Measurements from ENCODE around the gene DUSP8. TPM values are rescaled to one million over a fixed set of nuclear protein-coding genes. Genes with fewer than 3 reads are reported as not detected.

DUSP8 gene
- total RNA-seq, 1 experiment from 2014 or later = 2.6 TPM

DNA sequence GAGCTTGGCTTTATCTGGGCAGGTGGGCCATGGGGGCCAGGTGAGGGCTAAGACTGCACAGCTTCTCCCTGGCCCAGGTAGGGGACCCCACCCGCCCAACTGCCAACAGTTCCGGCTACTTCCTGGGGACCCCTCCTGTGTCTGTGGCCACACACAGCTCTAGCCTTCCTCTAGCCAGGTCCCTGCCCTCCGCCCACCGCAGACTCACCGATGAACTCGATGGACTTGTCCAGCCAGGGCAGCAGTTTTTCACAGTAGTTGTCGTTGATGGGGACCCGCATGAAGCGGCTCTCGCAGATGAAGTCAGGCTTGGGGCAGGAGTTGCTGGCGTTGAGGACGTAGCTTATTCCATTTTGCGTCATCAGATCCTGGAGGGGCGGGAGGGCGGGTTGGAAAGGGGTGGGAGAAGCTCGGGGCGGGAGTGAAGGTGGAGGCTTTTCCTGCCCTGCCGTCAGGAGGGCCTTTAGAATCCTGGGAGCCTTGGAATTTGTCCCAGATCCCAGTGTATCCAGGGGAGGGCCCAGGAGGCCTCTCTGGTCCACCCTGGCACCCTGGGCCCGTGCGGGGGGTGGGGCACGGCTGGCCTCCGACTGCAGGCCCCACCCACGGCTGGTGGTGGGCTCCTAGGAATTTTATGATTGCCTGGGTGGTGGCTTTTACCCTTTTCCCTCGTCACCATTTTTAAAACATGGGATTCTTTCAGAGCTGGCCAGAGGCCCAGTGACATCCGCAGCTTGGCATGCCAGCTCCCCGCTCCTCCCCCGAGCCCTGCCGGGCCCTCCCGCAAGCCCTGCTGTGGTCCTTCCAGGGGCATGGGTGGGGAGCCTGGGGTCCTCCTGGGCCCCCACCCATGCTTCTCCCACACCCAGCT is 13.9 kb downstream of the DUSP8 start:
- POLR2A ChIA-PET (ENCODE audit: unreplicated experiment) = no interaction called here
- peak; percentile 46 to 59 for DNase-seq
- peak overlapping the region; percentile 73 for H3K4me2 ChIP-seq

DNA sequence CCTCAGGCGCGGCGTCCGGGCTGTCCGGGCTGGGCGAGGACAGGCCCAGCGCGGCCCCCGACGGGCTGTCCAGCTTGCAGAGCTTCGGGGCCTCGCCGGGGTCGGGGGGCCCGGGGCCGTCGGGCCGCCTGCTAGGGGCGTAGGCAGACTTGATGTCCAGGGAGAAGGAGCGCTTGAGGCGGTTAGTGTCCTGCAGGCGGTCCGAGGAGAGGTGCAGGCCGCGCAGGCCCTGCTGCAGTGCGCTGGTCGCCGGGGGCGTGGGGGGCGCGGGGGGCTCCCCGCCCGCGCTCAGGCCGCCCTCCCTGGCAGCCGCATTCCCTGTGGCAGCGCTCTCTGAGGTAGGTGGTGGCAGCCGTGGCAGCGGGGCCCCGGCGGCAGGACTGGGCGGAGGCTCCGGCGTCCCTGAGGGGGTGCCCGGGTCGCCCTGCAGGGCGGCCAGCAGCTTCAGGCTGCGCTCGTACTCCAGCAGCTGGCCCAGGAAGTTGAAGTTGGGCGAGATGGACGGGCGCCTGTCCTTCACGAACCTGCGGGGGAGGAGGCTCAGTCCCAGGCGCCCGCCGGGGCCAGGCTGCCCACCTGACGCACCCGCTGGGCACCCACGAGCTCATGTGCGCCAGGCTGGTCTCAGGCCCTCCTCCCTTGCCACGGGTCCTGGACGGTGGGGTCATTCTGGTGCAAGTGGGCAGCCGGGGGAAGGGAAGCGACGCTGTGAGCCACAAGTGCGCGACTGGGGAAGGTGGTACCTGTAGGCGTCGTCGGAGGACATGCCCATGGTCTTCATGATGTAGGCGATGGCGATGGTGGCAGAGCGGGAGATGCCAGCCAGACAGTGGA is 14.8 kb downstream of the DUSP8 start:
- POLR2A ChIA-PET (ENCODE audit: unreplicated experiment) = no interaction called here
- Histone ChIP-seq H3K4me2 (0 out of 2 replicates have a peak overlapping the region, but pooled peaks have one; percentile 73), H3K36me3 (ENCODE audit: low read depth) (no peaks in the 10 kb centered on the region), H3K9me2 (ENCODE audit: insufficient read depth) (no peaks in the 10 kb centered on the region), H3K79me2 (ENCODE audit: low read depth) (no peaks in the 10 kb centered on the region), H3K4me3 (no peak overlapping the region), H3K9me3 (ENCODE audit: insufficient read depth, low read depth) (no peaks in the 10 kb centered on the region), H3K27me3 (ENCODE audit: insufficient read depth, low read depth) (no peaks in the 10 kb centered on the region), H3F3A (ENCODE audit: insufficient read depth, low read depth) (no peaks in the 10 kb centered on the region; the same call in 1 of the 2 replicates), H3K4me1 (replicated peaks; ENCODE audit: insufficient read depth) (peaks cover 30% of the 10 kb centered on the region), H3K27ac (no peak overlapping the region), H2AFZ (no peak overlapping the region), H4K20me1 (ENCODE audit: insufficient read depth) (no peaks in the 10 kb centered on the region)
- TF ChIP-seq, protein P1, sequence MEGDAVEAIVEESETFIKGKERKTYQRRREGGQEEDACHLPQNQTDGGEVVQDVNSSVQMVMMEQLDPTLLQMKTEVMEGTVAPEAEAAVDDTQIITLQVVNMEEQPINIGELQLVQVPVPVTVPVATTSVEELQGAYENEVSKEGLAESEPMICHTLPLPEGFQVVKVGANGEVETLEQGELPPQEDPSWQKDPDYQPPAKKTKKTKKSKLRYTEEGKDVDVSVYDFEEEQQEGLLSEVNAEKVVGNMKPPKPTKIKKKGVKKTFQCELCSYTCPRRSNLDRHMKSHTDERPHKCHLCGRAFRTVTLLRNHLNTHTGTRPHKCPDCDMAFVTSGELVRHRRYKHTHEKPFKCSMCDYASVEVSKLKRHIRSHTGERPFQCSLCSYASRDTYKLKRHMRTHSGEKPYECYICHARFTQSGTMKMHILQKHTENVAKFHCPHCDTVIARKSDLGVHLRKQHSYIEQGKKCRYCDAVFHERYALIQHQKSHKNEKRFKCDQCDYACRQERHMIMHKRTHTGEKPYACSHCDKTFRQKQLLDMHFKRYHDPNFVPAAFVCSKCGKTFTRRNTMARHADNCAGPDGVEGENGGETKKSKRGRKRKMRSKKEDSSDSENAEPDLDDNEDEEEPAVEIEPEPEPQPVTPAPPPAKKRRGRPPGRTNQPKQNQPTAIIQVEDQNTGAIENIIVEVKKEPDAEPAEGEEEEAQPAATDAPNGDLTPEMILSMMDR (conservative IDR thresholded peaks at IDR 0.05) = no peak
- no peak for TF ChIP-seq EZH2 (IDR thresholded peaks at IDR 0.05; ENCODE audit: low read depth)
- intact Hi-C loops (cut with micrococcal nuclease; ENCODE audit: unreplicated experiment) = no loop called here
- DNase-seq = no peak
- TSS peak; percentile 33 for BruUV-seq (replicated peaks)
- CTCF ChIA-PET = interaction anchor here (0.5 kb wide), 1 partner anchor 9 kb away, joined by 3 read pairs; no protein-coding TSS in a partner anchor

More for the DNA sequence above, 13.9 kb downstream of the DUSP8 start:
- no peaks in the 10 kb centered on the region; the same call in 1 of the 2 replicates for H3F3A ChIP-seq (ENCODE audit: insufficient read depth, low read depth)
- CTCF ChIA-PET = interaction anchor here (0.5 to 0.6 kb wide), 2 partner anchors 10 to 12 kb away, joined by 3 to 11 read pairs; no protein-coding TSS in a partner anchor
- no peak for TF ChIP-seq EZH2 (IDR thresholded peaks at IDR 0.05; ENCODE audit: low read depth)
- peak overlapping the region; percentile 50; the same call in 1 of the 2 replicates for H3K4me3 ChIP-seq
- no peaks in the 10 kb centered on the region for H4K20me1 ChIP-seq (ENCODE audit: insufficient read depth)
- intact Hi-C loops (cut with micrococcal nuclease; ENCODE audit: unreplicated experiment) = no loop called here
- H3K79me2 ChIP-seq (ENCODE audit: low read depth) = no peaks in the 10 kb centered on the region
- no peaks in the 10 kb centered on the region for H3K9me2 ChIP-seq (ENCODE audit: insufficient read depth)
- no peaks in the 10 kb centered on the region for H3K36me3 ChIP-seq (ENCODE audit: low read depth)
- H3K9me3 ChIP-seq (ENCODE audit: insufficient read depth, low read depth) = no peaks in the 10 kb centered on the region
- no peak overlapping the region for H3K27ac ChIP-seq
- H3K4me1 ChIP-seq (replicated peaks; ENCODE audit: insufficient read depth) = peaks cover 30% of the 10 kb centered on the region
- no peaks in the 10 kb centered on the region for H3K27me3 ChIP-seq (ENCODE audit: insufficient read depth, low read depth)
- BruUV-seq (replicated peaks) = no TSS peak
- H2AFZ ChIP-seq = no peak overlapping the region

DNA sequence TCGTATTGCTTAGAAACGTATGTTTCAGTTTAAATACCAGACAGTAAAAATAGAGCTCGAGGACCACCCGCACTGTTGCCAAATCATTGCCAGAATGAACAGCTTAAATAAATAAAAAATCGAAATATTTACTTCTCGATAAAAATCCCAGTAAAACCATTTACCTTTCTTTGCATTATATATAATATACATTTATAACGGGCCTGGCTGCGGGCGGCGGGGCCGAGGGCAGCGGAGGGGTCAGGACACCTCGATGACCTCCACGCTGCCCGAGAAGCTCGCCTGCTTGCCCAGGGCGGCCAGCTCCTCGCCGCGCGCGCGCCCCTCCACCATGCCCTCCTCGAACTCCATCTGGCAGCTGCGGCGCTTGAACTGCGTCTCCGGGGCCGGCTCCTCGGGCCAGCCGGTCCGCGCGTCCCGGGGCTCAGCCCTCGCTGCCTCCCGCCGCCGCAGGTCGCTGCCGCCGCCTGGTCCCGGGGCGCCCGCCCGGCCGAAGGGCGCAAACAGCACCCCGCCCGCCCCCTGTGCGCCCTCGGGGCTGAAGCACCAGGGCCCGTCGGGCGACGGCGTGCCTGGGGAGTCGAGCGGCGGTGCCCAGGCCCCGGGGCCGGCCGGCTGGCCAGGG is 15.7 kb downstream of the DUSP8 start:
- H3K4me2 ChIP-seq = no peak overlapping the region
- DNase-seq = no peak
- no TSS peak for BruUV-seq (replicated peaks)
- no peak overlapping the region for H3K4me3 ChIP-seq
- TF ChIP-seq, protein P1 (conservative IDR thresholded peaks at IDR 0.05) = no peak
- no peak for TF ChIP-seq EZH2 (IDR thresholded peaks at IDR 0.05; ENCODE audit: low read depth)
- no peaks in the 10 kb centered on the region for H3K79me2 ChIP-seq (ENCODE audit: low read depth)
- no peaks in the 10 kb centered on the region for H3K27me3 ChIP-seq (ENCODE audit: insufficient read depth, low read depth)
- no peak overlapping the region for H3K27ac ChIP-seq
- no peaks in the 10 kb centered on the region for H3K9me2 ChIP-seq (ENCODE audit: insufficient read depth)
- CTCF ChIA-PET = interaction anchor here (0.6 kb wide), 1 partner anchor 10 kb away, joined by 3 read pairs; no protein-coding TSS in a partner anchor
- peaks cover 30% of the 10 kb centered on the region for H3K4me1 ChIP-seq (replicated peaks; ENCODE audit: insufficient read depth)
- intact Hi-C loops (cut with micrococcal nuclease; ENCODE audit: unreplicated experiment) = no loop called here
- no peak overlapping the region for H2AFZ ChIP-seq
- H3K36me3 ChIP-seq (ENCODE audit: low read depth) = no peaks in the 10 kb centered on the region
- no peaks in the 10 kb centered on the region for H4K20me1 ChIP-seq (ENCODE audit: insufficient read depth)
- no peaks in the 10 kb centered on the region; the same call in 1 of the 2 replicates for H3F3A ChIP-seq (ENCODE audit: insufficient read depth, low read depth)
- POLR2A ChIA-PET (ENCODE audit: unreplicated experiment) = no interaction called here
- H3K9me3 ChIP-seq (ENCODE audit: insufficient read depth, low read depth) = no peaks in the 10 kb centered on the region
